Measurements from ENCODE around the gene MPC1L. TPM values are rescaled to one million over a fixed set of nuclear protein-coding genes. Genes with fewer than 3 reads are reported as not detected.

Gene MPC1L
- total RNA-seq, 1 experiment from 2014 or later, result not detected

GRCh38 chrX:40617566-40617965, 5.7 kb upstream of the MPC1L start:
- CTCF ChIA-PET, result no interaction called here
- intact Hi-C loops (cut with micrococcal nuclease; ENCODE audit: unreplicated experiment), result no loop called here

DNA sequence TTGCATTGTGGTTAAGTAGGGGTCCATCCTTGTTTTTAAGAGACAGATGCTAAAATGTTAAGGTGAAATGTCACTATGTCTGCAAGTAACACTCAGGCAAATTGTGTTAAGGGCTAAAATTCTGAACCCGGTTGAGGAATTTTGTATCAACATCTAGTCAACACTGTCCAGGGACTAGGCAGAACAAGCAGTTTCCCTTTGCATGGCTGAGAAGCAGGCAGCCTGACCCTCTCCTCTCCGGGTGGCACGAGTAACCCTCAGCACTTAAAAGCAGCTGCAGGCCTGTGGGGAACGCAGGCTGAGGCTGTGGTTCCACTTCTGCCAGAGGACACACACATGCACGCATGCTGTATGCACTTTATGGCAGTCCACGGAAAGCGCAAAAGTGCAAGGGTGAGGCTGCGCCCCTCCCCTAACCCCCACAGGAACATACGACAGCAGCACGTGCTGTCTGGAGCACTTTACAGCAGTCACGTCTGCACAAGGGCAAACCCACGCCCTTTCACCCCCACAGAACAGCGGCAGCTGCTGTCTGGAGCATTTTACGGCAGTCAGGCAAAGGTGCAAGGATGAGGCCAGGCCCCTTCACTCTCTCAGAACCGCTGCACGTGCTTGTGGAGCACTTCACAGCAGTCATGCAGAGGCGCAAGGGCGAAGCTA, 619 bp upstream of the MPC1L start:
- TF ChIP-seq SIN3A (IDR thresholded peaks at IDR 0.05; ENCODE audit: borderline replicate concordance, insufficient read depth, low read depth, low read length) (no peak), POLR2AphosphoS5 (IDR thresholded peaks at IDR 0.05; ENCODE audit: low read depth, low read length) (no peak), REST (IDR thresholded peaks at IDR 0.05; ENCODE audit: insufficient read depth in 1 of 2, low read depth in 2 of 2, low read length in 1 of 2) (no peak), TCF7L2 (IDR thresholded peaks at IDR 0.05; ENCODE audit: low read depth, low read length) (no peak)
- TF ChIP-seq, protein P1, sequence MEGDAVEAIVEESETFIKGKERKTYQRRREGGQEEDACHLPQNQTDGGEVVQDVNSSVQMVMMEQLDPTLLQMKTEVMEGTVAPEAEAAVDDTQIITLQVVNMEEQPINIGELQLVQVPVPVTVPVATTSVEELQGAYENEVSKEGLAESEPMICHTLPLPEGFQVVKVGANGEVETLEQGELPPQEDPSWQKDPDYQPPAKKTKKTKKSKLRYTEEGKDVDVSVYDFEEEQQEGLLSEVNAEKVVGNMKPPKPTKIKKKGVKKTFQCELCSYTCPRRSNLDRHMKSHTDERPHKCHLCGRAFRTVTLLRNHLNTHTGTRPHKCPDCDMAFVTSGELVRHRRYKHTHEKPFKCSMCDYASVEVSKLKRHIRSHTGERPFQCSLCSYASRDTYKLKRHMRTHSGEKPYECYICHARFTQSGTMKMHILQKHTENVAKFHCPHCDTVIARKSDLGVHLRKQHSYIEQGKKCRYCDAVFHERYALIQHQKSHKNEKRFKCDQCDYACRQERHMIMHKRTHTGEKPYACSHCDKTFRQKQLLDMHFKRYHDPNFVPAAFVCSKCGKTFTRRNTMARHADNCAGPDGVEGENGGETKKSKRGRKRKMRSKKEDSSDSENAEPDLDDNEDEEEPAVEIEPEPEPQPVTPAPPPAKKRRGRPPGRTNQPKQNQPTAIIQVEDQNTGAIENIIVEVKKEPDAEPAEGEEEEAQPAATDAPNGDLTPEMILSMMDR (IDR thresholded peaks at IDR 0.05), result no peak
- no peak overlapping the region for H3K4me3 ChIP-seq (ENCODE audit: low read depth in 2 of 2, low read length in 2 of 2)
- intact Hi-C loops (cut with micrococcal nuclease; ENCODE audit: unreplicated experiment) (no loop called here), in situ Hi-C loops (cut with HindIII; ENCODE audit: low pct_unique_long_range_greater_than_20kb, low sequenced_read_pairs) (no loop called here)
- no peaks in the 10 kb centered on the region for H3K27me3 ChIP-seq (ENCODE audit: control insufficient read depth, insufficient read depth, low read length)
- no peak overlapping the region for H3K27ac ChIP-seq (ENCODE audit: low read length)
- no peaks in the 10 kb centered on the region for H3K36me3 ChIP-seq (ENCODE audit: control insufficient read depth, insufficient read depth, low read length)
- DNase-seq (ENCODE audit: low read depth, low spot score) (no peak), ATAC-seq (no peak)
- no TSS peak for BruUV-seq (replicated peaks)
- no peaks in the 10 kb centered on the region for H3K9me3 ChIP-seq (ENCODE audit: control insufficient read depth, insufficient read depth, low read depth, low read length)
- POLR2A ChIA-PET, result no interaction called here
- CTCF ChIA-PET, result no interaction called here
- H3K4me1 ChIP-seq (ENCODE audit: control insufficient read depth, insufficient read depth, low read length), result no peaks in the 10 kb centered on the region

More at GRCh38 chrX:40617566-40617965, 5.7 kb upstream of the MPC1L start:
- POLR2A ChIA-PET, result no interaction called here
- TF ChIP-seq, protein P1 (IDR thresholded peaks at IDR 0.05), result no peak
- TF ChIP-seq SIN3A (IDR thresholded peaks at IDR 0.05; ENCODE audit: borderline replicate concordance, insufficient read depth, low read depth, low read length) (no peak), TCF7L2 (IDR thresholded peaks at IDR 0.05; ENCODE audit: low read depth, low read length) (no peak), POLR2AphosphoS5 (IDR thresholded peaks at IDR 0.05; ENCODE audit: low read depth, low read length) (no peak), REST (IDR thresholded peaks at IDR 0.05; ENCODE audit: insufficient read depth in 1 of 2, low read depth in 2 of 2, low read length in 1 of 2) (no peak)
- Histone ChIP-seq H3K9me3 (ENCODE audit: control insufficient read depth, insufficient read depth, low read depth, low read length) (no peaks in the 10 kb centered on the region), H3K4me1 (ENCODE audit: control insufficient read depth, insufficient read depth, low read length) (no peaks in the 10 kb centered on the region), H3K4me3 (ENCODE audit: low read depth in 2 of 2, low read length in 2 of 2) (no peak overlapping the region), H3K27me3 (ENCODE audit: control insufficient read depth, insufficient read depth, low read length) (no peaks in the 10 kb centered on the region), H3K27ac (ENCODE audit: low read length) (no peak overlapping the region), H3K36me3 (ENCODE audit: control insufficient read depth, insufficient read depth, low read length) (no peaks in the 10 kb centered on the region)
- no peak for DNase-seq (ENCODE audit: low read depth, low spot score)
- no peak for ATAC-seq
- no TSS peak for BruUV-seq (replicated peaks)
- in situ Hi-C loops (cut with HindIII; ENCODE audit: low pct_unique_long_range_greater_than_20kb, low sequenced_read_pairs), result no loop called here
